Heart right ventricle (tissue), 16 donors: ENCODE results near the gene SLC5A2. TPM values are rescaled to one million over a fixed set of nuclear protein-coding genes. Genes with fewer than 3 reads are reported as not detected.
"Not testable (repeated sequence)": the region's sequence is repeated elsewhere in the genome, so short reads cannot be mapped to it uniquely, and the experiment has no call there.

Experiments used
- ATAC-seq, 8 donors: fragments of 200-7000 bp; cut with Tn5 transposase; one replicate each; pipeline ENCODE4 v1.9.1; 2020; ENCODE audit warnings: mild to moderate bottlenecking in 8 of 8, moderate library complexity in 8 of 8, moderate number of reproducible peaks in 1 of 8
- DNase-seq, 2 donors: peaks; one replicate each; pipeline ENCODE4 v3.0.0-alpha.2; 2020
- H3K27ac ChIP-seq, 10 donors: fragments of 200-600 bp; sonication (generic) in 2 of 10; one replicate each; pipeline versions ENCODE4 v1.5.0 to v1.8.0; 2020 to 2022; ENCODE audit warnings: mild to moderate bottlenecking in 3 of 10
- H3K27me3 ChIP-seq, 7 donors: fragments of 200-600 bp; one replicate each; pipeline ENCODE4 v1.8.0; 2021 to 2022; ENCODE audit warnings: mild to moderate bottlenecking in 2 of 7
- H3K36me3 ChIP-seq, 9 donors: fragments of 200-600 bp; sonication (generic) in 1 of 9; one replicate each; pipeline versions ENCODE4 v1.5.0 to v1.8.0; 2020 to 2022; ENCODE audit warnings: mild to moderate bottlenecking in 2 of 9
- H3K4me1 ChIP-seq, 9 donors: fragments of 200-600 bp; sonication (generic) in 1 of 9; one replicate each; pipeline versions ENCODE4 v1.5.0 to v1.8.0; 2020 to 2022; ENCODE audit warnings: mild to moderate bottlenecking in 4 of 9
- H3K4me3 ChIP-seq, 10 donors: fragments of 200-600 bp; sonication (generic) in 2 of 10; one replicate each; pipeline versions ENCODE4 v1.5.0 to v1.8.0; 2020 to 2022; ENCODE audit warnings: mild to moderate bottlenecking in 7 of 10, moderate library complexity in 2 of 10
- H3K9me3 ChIP-seq, 11 donors: fragments of 200-600 bp in 10 of 11; sonication (generic) in 2 of 11; one replicate each; pipeline versions ENCODE4 v1.5.0 to v1.8.0; 2013 to 2022; ENCODE audit warnings: mild to moderate bottlenecking in 2 of 11, control low read depth in 1 of 11, moderate library complexity in 1 of 11
- CTCF ChIP-seq, 9 donors: fragments of 200-600 bp; sonication (generic) in 2 of 9; IDR thresholded peaks; one replicate each; pipeline versions ENCODE4 v1.5.0 to v1.8.0; 2021 to 2022; ENCODE audit warnings: antibody characterized with exemption in 9 of 9, mild to moderate bottlenecking in 5 of 9, moderate library complexity in 1 of 9
- WGBS, 2 donors: extraction: QIAGEN DNeasy Blood & Tissue Kit; methylation state at CpG; one replicate each; pipeline ENCODE4 v1.1.7; 2013; ENCODE audit warnings: inconsistent platforms in 1 of 2; 5-methylcytosine and 5-hydroxymethylcytosine counted together
- intact Hi-C, 10 donors: fragments of 100-400 bp; cut with DNase I; formaldehyde crosslinking; loops; one replicate each; pipeline versions ENCODE4 v1.11.1 to v1.14.2; 2022
- polyA plus RNA-seq, 2 donors: library from polyadenylated mRNA; stranded (reverse); fragments of 200-250 nt; gene quantifications; one replicate each; pipeline ENCODE4 v1.2.3, GENCODE V29; 2013
- total RNA-seq, 10 donors: library from RNA; stranded (reverse); fragmentation: NEBNext Ultra II Directional in 3 of 10; extraction: Animal tissue kit (Norgen Biotek cat#: 25700) in 3 of 10; gene quantifications; one replicate each; pipeline versions ENCODE4 v1.2.1 to v1.2.4, GENCODE V29; 2021 to 2023
- donor health status: Arrhythmogenic right ventricular cardiomyopathy.
- donor health status: ischemic (EF 13 %, LVEDD 7.1; RV severe dilation, severe dysfunction).
- donor health status: healthy with polysubstance abuse.
- donor health status: DM: no; HTN: yes; CAD: no.
- donor health status: DM: no; HTN: no; CAD: no.
- donor health status: ischemic (EF 25% LVEDD 6.9; RV normal size, moderate dysfunction).
- donor health status: ischemic (EF 25% LVEDD 5.7; RV mildly dilated, moderate dysfunction).
- donor health status: healthy.
- donor health status: DM: yes; HTN: yes; CAD: no.
- donor health status: Ischemic cardiomyopathy.
- donor health status: ischemic (EF 35%, LVEDD 5.7; RV mildly dilated, moderate dysfunction).
- donor health status: nonischemic (EF 11% LVEDD 7.7; RV severe dilation, severe dysfunction).
- donor health status: DM: yes; HTN: yes; CAD: no.
- donor health status: PGD.
- donor health status: ischemic (EF 29% LVEDD 5.4; RV normal size, mild dysfunction).
- donor health status: nonischemic (EF 23%, LVEDD 6.1; RV moderate dilation, normal function).

Gene SLC5A2
- total and polyA plus RNA-seq, 12 donors, result 0.77 to 1.9 TPM; not detected in 10

GRCh38 chr16:31439519-31439918, 43.4 kb upstream of the SLC5A2 start:
- ATAC-seq, result no peak
- WGBS, 2 donors, result 68 to 73% methylated on average over 3 of the region's 3 CpGs
- peak overlapping the region in 1 of 10 donors; percentile 39 for H3K27ac ChIP-seq
- no peaks in the 10 kb centered on the region for H3K27me3 ChIP-seq
- intact Hi-C loops, result no loop called here
- peaks cover 0 to 4% (median 0%) of the 10 kb centered on the region in 9 donors for H3K36me3 ChIP-seq
- TF ChIP-seq CTCF (IDR thresholded peaks at IDR 0.05), result no peak
- H3K4me3 ChIP-seq, result no peak overlapping the region
- H3K9me3 ChIP-seq, result no peaks in the 10 kb centered on the region
- DNase-seq, result no peak
- peaks cover 0 to 37% (median 12%) of the 10 kb centered on the region in 9 donors for H3K4me1 ChIP-seq

DNA sequence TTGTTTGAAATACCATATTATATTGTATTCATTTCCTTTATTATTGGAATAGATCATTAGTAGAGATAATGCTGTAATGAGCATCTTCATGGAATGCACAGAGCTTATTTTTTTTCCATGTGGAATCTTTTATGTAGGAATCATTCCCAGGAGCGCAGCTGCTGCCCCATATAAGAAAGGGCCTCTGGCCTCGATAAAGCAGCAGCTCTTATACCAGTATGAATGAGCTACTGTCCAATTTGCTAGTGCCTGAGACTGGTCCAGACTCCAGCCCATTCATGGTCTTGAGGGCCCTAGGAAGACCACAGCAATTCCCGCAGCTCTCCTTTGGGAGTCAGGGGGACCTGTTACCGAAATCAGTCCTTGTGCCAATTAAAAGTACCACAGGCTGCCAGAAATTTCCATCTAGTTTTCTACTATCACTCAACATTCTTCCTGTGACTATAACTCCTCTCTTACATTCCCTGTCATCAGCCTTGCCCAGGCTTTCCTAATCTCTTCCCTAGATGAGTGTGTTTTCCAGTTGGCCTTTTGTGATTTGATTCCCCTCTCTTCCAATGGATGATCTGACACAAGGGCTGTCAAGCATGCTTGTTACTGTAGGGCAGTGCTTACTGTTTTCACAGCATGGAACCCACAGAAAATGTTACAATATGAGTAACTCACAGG, 42.3 kb upstream of the SLC5A2 start:
- no peaks in the 10 kb centered on the region for H3K27me3 ChIP-seq
- ATAC-seq (no peak), DNase-seq (no peak)
- peaks cover 0 to 4% (median 0%) of the 10 kb centered on the region in 9 donors for H3K36me3 ChIP-seq
- TF ChIP-seq CTCF (IDR thresholded peaks at IDR 0.05), result no peak
- intact Hi-C loops, result loop anchor here in 7 of 10 donors (2.0 to 10.0 kb wide), 9 partner anchors 236 to 486 kb away; partner anchors contain the start of genes HSD3B7 (in 4 of the 7), FUS (in 3 of the 7), PYCARD (in 1 of the 7) and SETD1A (in 1 of the 7)
- H3K27ac ChIP-seq, result peak overlapping the region in 5 of 10 donors; percentile 8 to 93 (median 30)
- no peaks in the 10 kb centered on the region for H3K9me3 ChIP-seq
- H3K4me3 ChIP-seq, result no peak overlapping the region
- peaks cover 0 to 37% (median 12%) of the 10 kb centered on the region in 9 donors for H3K4me1 ChIP-seq
- 35 to 43% methylated on average over 4 of the region's 4 CpGs for WGBS, 2 donors

DNA sequence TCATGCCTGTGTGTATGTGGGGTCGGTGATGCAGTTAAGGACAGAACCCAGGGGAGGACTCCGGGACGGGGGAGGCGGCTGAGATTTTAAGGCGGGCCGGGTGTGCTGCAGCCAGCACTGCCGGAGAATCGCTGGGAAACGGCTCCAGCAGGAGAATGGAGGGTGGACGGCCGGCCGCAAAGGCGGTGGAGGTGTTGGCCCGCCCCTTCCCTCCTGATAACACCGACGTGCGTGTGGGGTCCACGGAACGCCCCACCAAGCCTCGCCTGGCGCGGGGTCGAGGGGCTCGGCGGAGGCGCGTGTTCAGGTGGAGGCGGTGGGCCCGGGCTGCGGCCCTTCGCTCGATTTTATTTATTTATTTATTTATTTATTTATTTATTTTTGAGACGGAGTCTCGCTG, 41.0 kb upstream of the SLC5A2 start:
- Histone ChIP-seq H3K36me3 (no peaks in the 10 kb centered on the region), H3K4me3 (peak overlapping the region; percentile 61 to 80 (median 70)), H3K4me1 (peaks cover 0 to 37% (median 12%) of the 10 kb centered on the region in 9 donors), H3K9me3 (no peaks in the 10 kb centered on the region), H3K27ac (peak overlapping the region in 9 of 10 donors; percentile 87 to 94 (median 91)), H3K27me3 (no peaks in the 10 kb centered on the region)
- intact Hi-C loops, result loop anchor here (2.0 to 10.0 kb wide), 9 partner anchors 237 to 487 kb away; partner anchors contain the start of genes HSD3B7 (in 8 of the 10), FUS (in 3 of the 10), PYCARD (in 1 of the 10) and SETD1A (in 1 of the 10)
- ATAC-seq (peak in 1 of 8 donors; percentile 20), DNase-seq (peak in 1 of 2 donors; percentile 28)
- WGBS, 2 donors, result 55 to 60% methylated on average over 34 of the region's 34 CpGs
- TF ChIP-seq CTCF (IDR thresholded peaks at IDR 0.05), result no peak

DNA sequence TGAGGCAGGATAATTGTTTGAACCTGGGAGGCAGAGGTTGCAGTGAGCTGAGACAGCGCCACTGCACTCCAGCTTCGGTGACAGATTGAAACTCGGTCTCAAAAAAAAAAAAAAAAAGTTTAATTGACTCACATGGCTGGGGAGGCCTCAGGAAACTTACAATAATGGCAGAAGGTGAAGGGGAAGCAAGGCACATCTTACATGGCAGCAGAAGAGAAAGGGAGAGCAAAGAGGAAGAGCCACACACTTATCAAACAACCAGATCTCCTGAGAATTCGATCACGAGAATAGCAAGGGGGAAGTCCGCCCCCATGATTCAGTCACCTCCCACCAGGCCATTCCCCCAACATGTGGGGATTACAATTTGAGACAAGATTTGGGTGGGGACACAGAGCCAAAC, 37.0 kb upstream of the SLC5A2 start:
- peaks cover 0 to 19% (median 12%) of the 10 kb centered on the region in 9 donors for H3K4me1 ChIP-seq
- not testable (repeated sequence) for DNase-seq, H3K27me3 ChIP-seq, H3K4me3 ChIP-seq, H3K36me3 ChIP-seq, ATAC-seq, H3K9me3 ChIP-seq, H3K27ac ChIP-seq
- intact Hi-C loops, result loop anchor here in 4 of 10 donors (10.0 kb wide), 4 partner anchors 241 to 491 kb away; partner anchors contain the start of genes FUS (in 1 of the 4), HSD3B7 (in 1 of the 4), PYCARD (in 1 of the 4) and SETD1A (in 1 of the 4)
- 75 to 80% methylated on average over 6 of the region's 6 CpGs for WGBS, 2 donors
